ENCODE measurements around the gene SLC22A31. TPM values are rescaled to one million over a fixed set of nuclear protein-coding genes. Genes with fewer than 3 reads are reported as not detected.

Gene SLC22A31
- total RNA-seq, 1 donor, result not detected

DNA sequence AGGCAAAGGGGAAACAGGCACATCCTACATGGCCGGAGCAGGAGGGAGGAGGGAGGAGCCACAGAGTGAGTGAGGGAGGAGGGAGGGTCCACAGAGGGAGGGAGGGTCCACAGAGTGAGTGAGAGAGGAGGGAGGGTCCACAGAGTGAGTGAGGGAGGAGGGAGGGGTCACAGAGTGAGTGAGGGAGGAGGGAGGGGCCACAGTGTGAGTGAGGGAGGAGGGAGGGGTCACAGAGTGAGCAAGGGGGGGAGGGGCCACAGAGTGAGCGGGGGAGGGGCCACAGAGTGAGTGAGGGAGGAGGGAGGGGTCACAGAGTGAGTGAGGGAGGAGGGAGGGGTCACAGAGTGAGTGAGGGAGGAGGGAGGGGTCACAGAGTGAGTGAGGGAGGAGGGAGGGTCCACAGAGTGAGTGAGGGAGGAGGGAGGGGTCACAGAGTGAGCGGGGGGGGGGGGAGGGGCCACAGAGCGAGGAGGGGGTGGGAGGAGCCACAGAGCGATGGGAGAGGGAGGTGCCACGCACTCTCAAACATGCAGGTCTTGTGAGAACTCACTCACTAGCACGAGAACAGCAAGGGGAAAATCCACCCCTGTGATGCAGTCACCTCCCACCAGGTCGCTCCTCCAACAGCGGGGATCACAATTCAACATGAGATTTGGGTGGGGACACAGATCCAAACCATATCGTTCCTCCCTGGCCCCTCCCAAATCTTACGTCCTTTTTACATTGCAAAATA is 53.1 kb downstream of the SLC22A31 start:
- H3K4me1 ChIP-seq (ENCODE audit: insufficient read depth, low read length), result no peaks in the 10 kb centered on the region
- no peaks in the 10 kb centered on the region for H3K9me3 ChIP-seq (ENCODE audit: low read depth, low read length)
- H3K27me3 ChIP-seq (ENCODE audit: insufficient read depth, low read length), result no peaks in the 10 kb centered on the region

DNA sequence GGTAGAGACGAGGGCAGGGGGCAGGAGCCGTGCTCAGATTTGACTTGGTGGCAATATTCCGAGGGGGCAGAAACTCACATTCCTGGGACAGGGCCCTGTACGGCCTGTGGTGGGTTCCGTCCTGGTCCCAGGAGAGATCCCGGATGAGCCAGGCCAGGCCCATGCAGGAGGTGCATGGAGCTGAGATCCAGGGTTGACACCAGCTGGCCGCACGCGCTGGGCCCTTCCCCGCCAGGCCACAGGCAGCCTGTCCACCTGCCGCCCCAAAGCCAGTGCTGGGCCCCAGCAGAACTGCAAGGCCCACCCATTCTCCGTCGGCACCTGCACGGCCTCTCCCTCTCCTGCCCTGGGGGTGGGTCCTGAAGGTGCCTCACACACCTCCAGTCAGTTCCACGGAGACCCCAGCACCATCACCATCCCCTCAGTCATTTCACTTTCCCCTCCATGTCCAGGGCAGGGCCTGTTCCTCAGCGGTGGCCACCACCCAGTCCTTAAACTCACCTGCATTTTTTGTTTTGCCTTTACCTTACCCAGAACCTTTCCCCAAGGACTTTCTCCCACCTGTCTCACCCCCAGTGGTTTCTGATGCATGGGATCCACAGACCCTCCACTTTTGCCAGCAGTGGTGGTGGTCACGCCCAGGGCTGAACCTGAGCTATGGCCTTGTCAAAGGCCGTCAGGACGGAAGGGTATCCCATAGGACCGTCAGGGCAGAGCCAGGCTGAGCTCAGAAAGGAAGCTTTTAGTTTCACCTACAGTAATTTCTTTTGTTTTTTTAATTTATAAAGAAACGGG is 53.9 kb downstream of the SLC22A31 start:
- Histone ChIP-seq H3K4me3 (ENCODE audit: low read length) (no peak overlapping the region), H3K27me3 (ENCODE audit: insufficient read depth, low read length) (no peaks in the 10 kb centered on the region), H3K9me3 (ENCODE audit: low read depth, low read length) (no peaks in the 10 kb centered on the region), H3K4me1 (ENCODE audit: insufficient read depth, low read length) (no peaks in the 10 kb centered on the region)

More for the DNA sequence above, 53.1 kb downstream of the SLC22A31 start:
- H3K4me3 ChIP-seq (ENCODE audit: low read length), result no peak overlapping the region

Other genes with a start within 250 kb of the SLC22A31 start
- gene CBFA2T3, start 223.3 kb downstream of the SLC22A31 start, total RNA-seq, result 1.3 TPM
- gene ACSF3, start 106.7 kb downstream of the SLC22A31 start, total RNA-seq, result 20.9 TPM
- not detected for gene CDH15, start 28.8 kb downstream of the SLC22A31 start, total RNA-seq
- gene ZNF778, start 17.2 kb upstream of the SLC22A31 start, total RNA-seq, result 34.2 TPM

All from mononuclear cell (primary cell).